ENCODE data around the gene MTPN.

- TF ChIP-seq CTCF (IDR thresholded peaks at IDR 0.05; ENCODE audit: low read length) (no peak), EZH2phosphoT487 (IDR thresholded peaks at IDR 0.05; ENCODE audit: low read length) (no peak), EZH2 (optimal IDR thresholded peaks at IDR 0.05; ENCODE audit: low read depth, low read length) (no peak)
These were observed 29.0 kb upstream of the MTPN start for GRCh38 chr7:136006208-136006607.

All from MM.1S (cell line).